ENCODE measurements around the gene NHSL1.

NHSL1 gene

DNA sequence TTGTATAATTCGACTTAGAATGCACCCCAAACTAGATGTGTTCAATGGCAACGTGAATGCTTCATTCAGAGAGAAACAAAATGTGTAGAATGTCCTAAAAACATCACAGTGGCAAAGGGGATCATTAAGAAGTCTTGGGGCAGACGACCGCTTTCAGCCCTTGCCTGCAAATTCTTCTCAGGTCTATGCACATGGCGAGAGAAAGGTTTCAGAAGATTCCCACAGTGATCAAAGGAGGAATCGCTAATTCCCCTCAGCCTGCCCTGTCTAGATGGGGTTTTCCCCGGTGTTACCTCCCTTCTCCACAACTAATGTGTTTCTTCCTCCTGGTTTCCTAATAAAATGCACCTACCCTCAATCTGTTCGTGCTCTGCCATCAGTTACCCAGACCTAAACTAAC lies 13.3 kb upstream of the NHSL1 start:
- TF ChIP-seq TAF1 (IDR thresholded peaks at IDR 0.05; ENCODE audit: borderline replicate concordance, insufficient read depth, low read length): no peak

DNA sequence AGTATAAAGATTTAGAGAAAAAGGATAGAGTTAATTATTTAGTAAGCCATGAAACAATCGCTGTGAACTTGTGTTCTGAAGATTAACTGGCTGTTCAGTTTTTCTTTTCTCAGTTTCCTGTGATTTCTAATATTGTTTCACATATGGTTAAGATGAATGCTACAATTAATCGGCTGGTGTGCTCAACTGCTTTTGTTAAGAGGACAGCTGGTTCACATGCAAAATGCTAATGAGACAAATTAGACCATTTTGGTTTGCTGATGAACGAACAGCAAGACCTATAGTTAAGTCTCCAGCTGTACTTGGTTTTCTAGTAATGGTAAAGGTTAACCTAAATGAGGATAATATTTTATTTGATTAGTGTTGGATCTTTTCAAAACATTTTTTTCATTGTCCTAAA lies 10.8 kb upstream of the NHSL1 start:
- TF ChIP-seq SIN3A (IDR thresholded peaks at IDR 0.05; ENCODE audit: borderline replicate concordance, insufficient read depth, low read length) (no peak), TAF1 (IDR thresholded peaks at IDR 0.05; ENCODE audit: borderline replicate concordance, insufficient read depth, low read length) (no peak), REST (IDR thresholded peaks at IDR 0.05; ENCODE audit: insufficient read depth in 1 of 2, low read depth in 2 of 2, low read length in 2 of 2) (no peak), POLR2AphosphoS5 (IDR thresholded peaks at IDR 0.05; ENCODE audit: low read depth, low read length) (no peak), FOXP2 (optimal IDR thresholded peaks at IDR 0.05; ENCODE audit: borderline replicate concordance, extremely low read depth, extremely low read length, insufficient read depth) (no peak)

DNA sequence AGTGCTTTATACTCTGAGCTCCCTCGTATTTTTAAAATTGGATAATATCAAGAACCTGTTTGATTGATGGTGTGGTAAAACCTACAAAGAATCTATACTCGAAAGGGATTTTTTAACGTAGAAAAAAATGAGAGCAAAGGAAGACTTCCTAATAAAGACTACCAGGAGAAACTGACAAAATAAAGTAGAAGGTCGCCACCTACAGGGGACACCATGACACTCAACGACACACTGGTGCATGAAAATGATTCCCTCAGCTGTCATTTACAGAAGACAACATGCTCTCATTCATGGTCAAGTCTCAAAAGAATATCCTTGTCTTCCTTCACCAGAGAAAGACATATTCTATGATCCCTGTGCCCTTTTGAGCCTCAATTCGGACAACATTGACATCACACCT lies 10.1 kb upstream of the NHSL1 start:
- TF ChIP-seq FOXP2 (optimal IDR thresholded peaks at IDR 0.05; ENCODE audit: borderline replicate concordance, extremely low read depth, extremely low read length, insufficient read depth) (no peak), SIN3A (IDR thresholded peaks at IDR 0.05; ENCODE audit: borderline replicate concordance, insufficient read depth, low read length) (no peak; the same call in 1 of the 2 replicates)

- TF ChIP-seq REST (IDR thresholded peaks at IDR 0.05; ENCODE audit: insufficient read depth in 1 of 2, low read depth in 2 of 2, low read length in 2 of 2) (no peak), FOXP2 (optimal IDR thresholded peaks at IDR 0.05; ENCODE audit: borderline replicate concordance, extremely low read depth, extremely low read length, insufficient read depth) (no peak), TAF1 (IDR thresholded peaks at IDR 0.05; ENCODE audit: borderline replicate concordance, insufficient read depth, low read length) (no peak), POLR2AphosphoS5 (IDR thresholded peaks at IDR 0.05; ENCODE audit: low read depth, low read length) (no peak), SIN3A (IDR thresholded peaks at IDR 0.05; ENCODE audit: borderline replicate concordance, insufficient read depth, low read length) (no peak)
Observed at GRCh38 chr6:138508676-138508988, 9.3 kb upstream of the NHSL1 start.

DNA sequence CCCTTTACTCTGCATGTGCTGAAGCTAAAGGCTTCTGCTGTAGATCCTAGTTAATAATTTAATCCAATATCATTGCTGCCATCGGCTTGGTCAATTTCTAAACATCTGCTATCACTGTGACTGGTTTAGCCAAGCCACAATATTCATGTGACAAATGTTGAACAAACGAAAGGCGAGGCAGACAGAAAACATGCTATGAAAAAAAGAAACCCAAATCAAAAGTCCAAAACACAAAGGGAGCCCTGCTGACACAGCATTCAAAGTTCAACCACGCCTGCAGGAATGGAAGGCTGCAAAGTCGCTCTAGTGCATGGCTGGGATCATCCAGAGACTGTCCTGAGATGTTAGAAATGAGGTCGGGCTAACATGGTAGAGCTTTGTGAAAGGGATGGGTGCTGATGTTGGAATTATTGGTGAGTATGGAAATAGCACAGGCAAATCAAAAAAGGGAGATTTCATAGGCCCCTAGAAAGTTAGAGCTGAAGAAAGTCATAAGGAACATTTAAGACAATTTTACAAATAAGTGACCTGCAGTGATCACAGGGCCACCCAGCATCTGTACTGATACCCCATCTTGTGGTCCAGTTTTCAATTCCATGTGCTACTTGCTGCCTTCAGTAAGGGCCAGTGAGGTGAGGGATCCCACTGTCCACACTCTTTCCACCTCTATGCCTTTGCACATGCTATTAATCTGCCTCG lies 8.8 kb upstream of the NHSL1 start:
- TF ChIP-seq SIN3A (IDR thresholded peaks at IDR 0.05; ENCODE audit: borderline replicate concordance, insufficient read depth, low read length): no peak
- no peak for TF ChIP-seq FOXP2 (optimal IDR thresholded peaks at IDR 0.05; ENCODE audit: borderline replicate concordance, extremely low read depth, extremely low read length, insufficient read depth)
- TF ChIP-seq POLR2AphosphoS5 (IDR thresholded peaks at IDR 0.05; ENCODE audit: low read depth, low read length): no peak
- no peak for TF ChIP-seq TAF1 (IDR thresholded peaks at IDR 0.05; ENCODE audit: borderline replicate concordance, insufficient read depth, low read length)

DNA sequence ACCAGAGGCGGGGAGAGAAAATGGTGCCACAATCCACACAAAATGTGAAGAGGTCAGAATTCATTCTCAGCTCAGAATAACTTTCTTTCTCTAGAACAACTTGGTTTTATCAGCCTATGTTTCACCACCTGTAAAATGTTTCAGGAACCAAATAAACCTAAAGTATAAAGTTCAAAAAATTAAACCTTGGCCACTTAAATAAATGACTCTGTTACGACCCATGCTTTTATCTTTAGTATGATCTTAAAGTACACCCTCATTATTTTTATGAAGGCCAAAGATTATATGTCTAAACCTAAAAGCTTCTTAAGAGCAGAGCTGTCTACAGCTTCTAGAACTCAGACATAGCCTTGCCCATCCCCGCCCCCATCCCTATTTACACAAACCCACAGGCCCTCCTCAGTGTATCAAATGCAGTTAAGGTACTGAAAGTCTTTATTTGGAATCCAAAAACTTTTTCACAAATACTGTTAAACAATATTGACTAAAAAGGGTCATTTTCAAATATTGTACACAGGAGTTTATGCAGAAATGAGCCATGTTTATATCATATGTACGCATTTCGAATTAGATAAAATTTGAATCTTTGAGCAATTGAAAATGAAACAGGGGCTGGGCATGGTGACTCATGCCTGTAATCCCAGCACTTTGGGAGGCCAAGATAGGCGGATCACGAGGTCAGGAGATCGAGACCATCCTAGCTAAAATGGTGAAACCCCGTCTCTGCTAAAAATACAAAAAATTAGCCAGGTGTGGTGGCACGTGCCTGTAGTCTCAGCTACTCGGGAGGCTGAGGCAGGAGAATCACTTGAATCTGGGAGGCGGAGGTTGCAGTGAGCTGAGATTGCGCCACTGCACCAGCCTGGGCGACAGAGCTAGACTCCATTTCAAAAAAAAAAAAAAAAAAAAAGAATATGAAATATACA lies 5.7 kb upstream of the NHSL1 start:
- TF ChIP-seq TAF1 (IDR thresholded peaks at IDR 0.05; ENCODE audit: borderline replicate concordance, insufficient read depth, low read length) (no peak), REST (IDR thresholded peaks at IDR 0.05; ENCODE audit: insufficient read depth in 1 of 2, low read depth in 2 of 2, low read length in 2 of 2) (no peak), SIN3A (IDR thresholded peaks at IDR 0.05; ENCODE audit: borderline replicate concordance, insufficient read depth, low read length) (no peak), POLR2AphosphoS5 (IDR thresholded peaks at IDR 0.05; ENCODE audit: low read depth, low read length) (no peak), FOXP2 (optimal IDR thresholded peaks at IDR 0.05; ENCODE audit: borderline replicate concordance, extremely low read depth, extremely low read length, insufficient read depth) (no peak)
